ENCODE measurements around the gene WDR64. TPM values are rescaled to one million over a fixed set of nuclear protein-coding genes. Genes with fewer than 3 reads are reported as not detected.

Gene WDR64
- total and polyA plus RNA-seq, 2 of the 13 experiments (the other 11 are each of a cell fraction or from before 2014, with no cell fraction given) = not detected

DNA sequence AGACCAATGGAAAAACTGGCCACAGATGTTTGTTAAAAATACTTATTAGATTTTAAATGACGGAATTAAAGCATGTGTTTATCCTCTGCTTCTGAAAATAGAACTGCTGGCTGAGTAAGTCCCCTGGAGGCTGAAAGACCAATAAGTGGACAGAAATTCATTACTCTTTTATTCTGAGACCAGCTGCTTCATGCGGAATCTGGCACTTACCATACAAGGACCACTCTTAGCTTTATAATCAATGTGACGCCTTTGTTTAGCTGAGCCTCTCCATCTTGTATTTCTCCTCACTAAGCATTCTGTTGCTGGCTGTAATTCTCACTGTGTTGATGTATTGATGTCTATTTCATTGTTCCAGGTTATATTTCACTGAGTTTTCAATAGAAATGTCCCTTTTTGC lies 189.6 kb downstream of the WDR64 start:
- no TSS peak for BruUV-seq (replicated peaks)

DNA sequence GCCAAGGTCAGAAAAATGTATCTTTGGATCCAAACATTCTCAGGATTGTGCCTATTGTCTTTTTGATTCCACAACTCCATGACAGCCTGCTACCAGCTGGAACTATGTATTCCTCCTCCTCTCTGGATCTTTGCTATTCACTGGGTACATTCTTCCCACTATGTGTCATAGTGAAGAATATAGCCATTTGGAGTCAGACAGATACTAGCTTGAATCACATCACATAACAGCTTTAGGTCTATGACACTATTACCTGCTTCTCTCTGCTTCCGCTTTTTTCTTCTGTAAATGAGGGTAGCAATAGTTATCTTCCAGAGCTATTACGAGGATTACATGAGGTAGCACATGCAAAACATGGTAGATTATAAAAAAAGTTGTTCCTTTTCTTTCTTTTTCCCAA lies 190.5 kb downstream of the WDR64 start:
- H3K27ac ChIP-seq (ENCODE audit: extremely low read length, insufficient read depth, low read length) = no peak overlapping the region
- FAIRE-seq = no peak
- DNase-seq (ENCODE audit: low spot score) = no peak
- no peaks in the 10 kb centered on the region for H3K9me3 ChIP-seq (ENCODE audit: low read length)
- CTCF ChIA-PET (ENCODE audit: low intra/inter-chr PET ratio, low total read pairs) = no interaction called here
- no peak overlapping the region for H3K4me3 ChIP-seq (replicated peaks in 1 of 3; ENCODE audit: insufficient read depth in 1 of 3, low read depth in 2 of 3, low read length in 3 of 3)
- no peaks in the 10 kb centered on the region; a peak in 1 of 5 replicates for H3K27me3 ChIP-seq (ENCODE audit: control insufficient read depth in 1 of 2, insufficient read depth in 2 of 2, low read length in 2 of 2)
- H3K4me1 ChIP-seq (ENCODE audit: insufficient read depth, low read length) = peaks cover 21% of the 10 kb centered on the region; the same call in 1 of the 2 replicates
- no peak overlapping the region for H3K9ac ChIP-seq (ENCODE audit: insufficient read depth, low read depth, low read length)
- POLR2A ChIA-PET = no interaction called here
- H4K20me1 ChIP-seq (ENCODE audit: insufficient read depth, low read length) = no peaks in the 10 kb centered on the region
- WGBS (ENCODE audit: low lambda C conversion rate) = 0% methylated on average over 2 of the region's 2 CpGs
- intact Hi-C loops (cut with micrococcal nuclease; ENCODE audit: unreplicated experiment) (no loop called here), in situ Hi-C loops (cut with HindIII; ENCODE audit: extremely low pct_ligation_motif_present, low pct_unique_long_range_greater_than_20kb) (no loop called here)
- H3K36me3 ChIP-seq (replicated peaks in 1 of 2; ENCODE audit: control insufficient read depth in 1 of 2, insufficient read depth in 2 of 2, low read length in 2 of 2) = no peaks in the 10 kb centered on the region
- H3K79me2 ChIP-seq (ENCODE audit: insufficient read depth, low read length) = no peaks in the 10 kb centered on the region
- no peak overlapping the region for H2AFZ ChIP-seq (ENCODE audit: low read length)
- no TSS peak for BruUV-seq (replicated peaks)
- H3K4me2 ChIP-seq (ENCODE audit: low read depth, low read length) = no peak overlapping the region
- no peak for ATAC-seq
- TF ChIP-seq, protein P1, sequence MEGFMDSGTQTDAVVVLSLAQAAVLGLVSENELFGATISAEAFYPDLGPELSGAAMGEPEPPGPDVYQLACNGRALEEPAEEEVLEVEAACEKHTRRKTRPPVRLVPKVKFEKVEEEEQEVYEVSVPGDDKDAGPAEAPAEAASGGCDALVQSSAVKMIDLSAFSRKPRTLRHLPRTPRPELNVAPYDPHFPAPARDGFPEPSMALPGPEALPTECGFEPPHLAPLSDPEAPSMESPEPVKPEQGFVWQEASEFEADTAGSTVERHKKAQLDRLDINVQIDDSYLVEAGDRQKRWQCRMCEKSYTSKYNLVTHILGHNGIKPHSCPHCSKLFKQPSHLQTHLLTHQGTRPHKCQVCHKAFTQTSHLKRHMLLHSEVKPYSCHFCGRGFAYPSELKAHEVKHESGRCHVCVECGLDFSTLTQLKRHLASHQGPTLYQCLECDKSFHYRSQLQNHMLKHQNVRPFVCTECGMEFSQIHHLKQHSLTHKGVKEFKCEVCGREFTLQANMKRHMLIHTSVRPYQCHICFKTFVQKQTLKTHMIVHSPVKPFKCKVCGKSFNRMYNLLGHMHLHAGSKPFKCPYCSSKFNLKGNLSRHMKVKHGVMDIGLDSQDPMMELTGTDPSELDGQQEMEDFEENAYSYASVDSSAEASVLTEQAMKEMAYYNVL (CRISPR knock-in tag; IDR thresholded peaks at IDR 0.05; ENCODE audit: borderline replicate concordance) = no peak
- TF ChIP-seq, protein P2, sequence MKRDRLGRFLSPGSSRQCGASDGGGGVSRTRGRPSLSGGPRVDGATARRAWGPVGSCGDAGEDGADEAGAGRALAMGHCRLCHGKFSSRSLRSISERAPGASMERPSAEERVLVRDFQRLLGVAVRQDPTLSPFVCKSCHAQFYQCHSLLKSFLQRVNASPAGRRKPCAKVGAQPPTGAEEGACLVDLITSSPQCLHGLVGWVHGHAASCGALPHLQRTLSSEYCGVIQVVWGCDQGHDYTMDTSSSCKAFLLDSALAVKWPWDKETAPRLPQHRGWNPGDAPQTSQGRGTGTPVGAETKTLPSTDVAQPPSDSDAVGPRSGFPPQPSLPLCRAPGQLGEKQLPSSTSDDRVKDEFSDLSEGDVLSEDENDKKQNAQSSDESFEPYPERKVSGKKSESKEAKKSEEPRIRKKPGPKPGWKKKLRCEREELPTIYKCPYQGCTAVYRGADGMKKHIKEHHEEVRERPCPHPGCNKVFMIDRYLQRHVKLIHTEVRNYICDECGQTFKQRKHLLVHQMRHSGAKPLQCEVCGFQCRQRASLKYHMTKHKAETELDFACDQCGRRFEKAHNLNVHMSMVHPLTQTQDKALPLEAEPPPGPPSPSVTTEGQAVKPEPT (CRISPR knock-in tag; IDR thresholded peaks at IDR 0.05; ENCODE audit: low read depth) = no peak
- no peak for TF ChIP-seq CHD2 (IDR thresholded peaks at IDR 0.05; ENCODE audit: low read depth, low read length)
- TF ChIP-seq, protein P3, sequence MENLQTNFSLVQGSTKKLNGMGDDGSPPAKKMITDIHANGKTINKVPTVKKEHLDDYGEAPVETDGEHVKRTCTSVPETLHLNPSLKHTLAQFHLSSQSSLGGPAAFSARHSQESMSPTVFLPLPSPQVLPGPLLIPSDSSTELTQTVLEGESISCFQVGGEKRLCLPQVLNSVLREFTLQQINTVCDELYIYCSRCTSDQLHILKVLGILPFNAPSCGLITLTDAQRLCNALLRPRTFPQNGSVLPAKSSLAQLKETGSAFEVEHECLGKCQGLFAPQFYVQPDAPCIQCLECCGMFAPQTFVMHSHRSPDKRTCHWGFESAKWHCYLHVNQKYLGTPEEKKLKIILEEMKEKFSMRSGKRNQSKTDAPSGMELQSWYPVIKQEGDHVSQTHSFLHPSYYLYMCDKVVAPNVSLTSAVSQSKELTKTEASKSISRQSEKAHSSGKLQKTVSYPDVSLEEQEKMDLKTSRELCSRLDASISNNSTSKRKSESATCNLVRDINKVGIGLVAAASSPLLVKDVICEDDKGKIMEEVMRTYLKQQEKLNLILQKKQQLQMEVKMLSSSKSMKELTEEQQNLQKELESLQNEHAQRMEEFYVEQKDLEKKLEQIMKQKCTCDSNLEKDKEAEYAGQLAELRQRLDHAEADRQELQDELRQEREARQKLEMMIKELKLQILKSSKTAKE (CRISPR knock-in tag; IDR thresholded peaks at IDR 0.05; ENCODE audit: borderline replicate concordance) = no peak
- no peak for TF ChIP-seq GLI4 (CRISPR knock-in tag; IDR thresholded peaks at IDR 0.05; ENCODE audit: borderline replicate concordance)

More for the DNA sequence above, 189.6 kb downstream of the WDR64 start:
- ChIA-PET CTCF (ENCODE audit: low intra/inter-chr PET ratio, low total read pairs) (no interaction called here), POLR2A (interaction anchor here (1.0 kb wide), 1 partner anchor 201 kb away, joined by 3 read pairs; the partner anchor contains the start of genes CHML and OPN3)
- Histone ChIP-seq H3K27me3 (ENCODE audit: control insufficient read depth in 1 of 2, insufficient read depth in 2 of 2, low read length in 2 of 2) (no peaks in the 10 kb centered on the region; a peak in 1 of 5 replicates), H3K9me3 (ENCODE audit: low read length) (no peaks in the 10 kb centered on the region), H3K27ac (ENCODE audit: extremely low read length, insufficient read depth, low read length) (no peak overlapping the region), H3K4me3 (replicated peaks in 1 of 3; ENCODE audit: insufficient read depth in 1 of 3, low read depth in 2 of 3, low read length in 3 of 3) (no peak overlapping the region), H2AFZ (ENCODE audit: low read length) (no peak overlapping the region), H3K36me3 (replicated peaks in 1 of 2; ENCODE audit: control insufficient read depth in 1 of 2, insufficient read depth in 2 of 2, low read length in 2 of 2) (no peaks in the 10 kb centered on the region), H3K4me1 (ENCODE audit: insufficient read depth, low read length) (peaks cover 14% of the 10 kb centered on the region; the same call in 1 of the 2 replicates), H3K9ac (ENCODE audit: insufficient read depth, low read depth, low read length) (no peak overlapping the region), H3K4me2 (ENCODE audit: low read depth, low read length) (no peak overlapping the region), H4K20me1 (ENCODE audit: insufficient read depth, low read length) (no peaks in the 10 kb centered on the region), H3K79me2 (ENCODE audit: insufficient read depth, low read length) (no peaks in the 10 kb centered on the region)
- no peak for TF ChIP-seq SNAPC2 (CRISPR knock-in tag; IDR thresholded peaks at IDR 0.05)
- TF ChIP-seq KLF9 (CRISPR knock-in tag; IDR thresholded peaks at IDR 0.05; ENCODE audit: low read depth) = no peak
- TF ChIP-seq SOX13 (IDR thresholded peaks at IDR 0.05) = no peak
- no peak for TF ChIP-seq SOX13 (CRISPR knock-in tag; conservative IDR thresholded peaks at IDR 0.05 in 1 of 2, IDR thresholded peaks at IDR 0.05 in 1 of 2)
- no peak for TF ChIP-seq TCF7 (IDR thresholded peaks at IDR 0.05; ENCODE audit: low read depth)
- TF ChIP-seq U2AF2 (IDR thresholded peaks at IDR 0.05; ENCODE audit: low read depth, low read length) = no peak
- no peak for TF ChIP-seq ZNF775 (CRISPR knock-in tag; IDR thresholded peaks at IDR 0.05; ENCODE audit: borderline replicate concordance)
- no peak for TF ChIP-seq ZNF329 (CRISPR knock-in tag; IDR thresholded peaks at IDR 0.05; ENCODE audit: low read depth)
- TF ChIP-seq, protein P4, sequence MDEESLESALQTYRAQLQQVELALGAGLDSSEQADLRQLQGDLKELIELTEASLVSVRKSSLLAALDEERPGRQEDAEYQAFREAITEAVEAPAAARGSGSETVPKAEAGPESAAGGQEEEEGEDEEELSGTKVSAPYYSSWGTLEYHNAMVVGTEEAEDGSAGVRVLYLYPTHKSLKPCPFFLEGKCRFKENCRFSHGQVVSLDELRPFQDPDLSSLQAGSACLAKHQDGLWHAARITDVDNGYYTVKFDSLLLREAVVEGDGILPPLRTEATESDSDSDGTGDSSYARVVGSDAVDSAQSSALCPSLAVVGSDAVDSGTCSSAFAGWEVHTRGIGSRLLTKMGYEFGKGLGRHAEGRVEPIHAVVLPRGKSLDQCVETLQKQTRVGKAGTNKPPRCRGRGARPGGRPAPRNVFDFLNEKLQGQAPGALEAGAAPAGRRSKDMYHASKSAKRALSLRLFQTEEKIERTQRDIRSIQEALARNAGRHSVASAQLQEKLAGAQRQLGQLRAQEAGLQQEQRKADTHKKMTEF (CRISPR knock-in tag; IDR thresholded peaks at IDR 0.05) = no peak
- TF ChIP-seq ZSCAN25 (CRISPR knock-in tag; IDR thresholded peaks at IDR 0.05) = no peak
- FAIRE-seq (no peak), ATAC-seq (no peak), DNase-seq (ENCODE audit: low spot score) (no peak)
- in situ Hi-C loops (cut with HindIII; ENCODE audit: extremely low pct_ligation_motif_present, low pct_unique_long_range_greater_than_20kb) (no loop called here), intact Hi-C loops (cut with micrococcal nuclease; ENCODE audit: unreplicated experiment) (no loop called here)
- WGBS (ENCODE audit: low lambda C conversion rate) = 36% methylated on average over 3 of the region's 3 CpGs
